HEK293 (cell line): ENCODE measurements around the gene RNASEH2C.
"Not testable (repeated sequence)": the region's sequence is repeated elsewhere in the genome, so short reads cannot be mapped to it uniquely, and the experiment has no call there.

Experiments
- CTCF ChIA-PET: fragments of 350-600 bp; formaldehyde crosslinking; extraction: SDS; loops from one replicate; lab custom pipeline; 2021; ENCODE audit warnings: antibody characterized with exemption; lab: Yijun Ruan, JAX
- POLR2A ChIA-PET: fragments of 300-600 bp; formaldehyde crosslinking; extraction: SDS; loops from one replicate; lab custom pipeline; 2020; ENCODE audit warnings: antibody characterized with exemption, inconsistent platforms; lab: Yijun Ruan, JAX
- H3K27ac ChIP-seq: fragments of 200-500 bp; sonication (Bioruptor generic); 2 replicates; pipeline ENCODE4 v1.5.1; 2014; ENCODE audit warnings: low read depth, low read length, control low read depth, inconsistent platforms; ENCODE audit errors: extremely low read depth
- H3K36me3 ChIP-seq, 2 experiments: fragments of 200-500 bp in 1 of 2; sonication (Bioruptor generic) in 1 of 2; 1 replicate in 1 of 2; 2 replicates in 1 of 2; pipeline ENCODE4 v1.5.1; 2014 to 2017; ENCODE audit warnings: inconsistent platforms in 2 of 2, low read length in 2 of 2; ENCODE audit not compliant: control insufficient read depth in 2 of 2, insufficient read depth in 1 of 2
- H3K4me1 ChIP-seq: fragments of 200-500 bp; sonication (Bioruptor generic); 2 replicates; pipeline ENCODE4 v1.5.1; 2014; ENCODE audit warnings: mild to moderate bottlenecking, low read length, inconsistent platforms; ENCODE audit not compliant: control insufficient read depth, insufficient read depth
- H3K4me3 ChIP-seq: 2 replicates; pipeline ENCODE4 v1.5.1; 2011; ENCODE audit warnings: low read depth, mild to moderate bottlenecking, control low read depth, low read length, moderate library complexity
- H3K9me3 ChIP-seq: fragments of 200-500 bp; sonication (Bioruptor generic); 2 replicates; pipeline ENCODE4 v1.5.1; 2014; ENCODE audit warnings: low read depth, low read length, inconsistent platforms; ENCODE audit not compliant: control insufficient read depth, insufficient read depth
- EGR2 ChIP-seq: fragments of 450-650 bp; formaldehyde crosslinking; IDR thresholded peaks from 2 replicates; pipeline ENCODE4 v1.5.1; 2016; ENCODE audit warnings: low read depth, missing biosample characterization, missing genetic modification characterization
- HOXA7 ChIP-seq: sonication (generic); formaldehyde crosslinking; IDR thresholded peaks from 2 replicates; pipeline ENCODE4 v1.8.1; 2022; ENCODE audit warnings: missing genetic modification reagents, borderline replicate concordance
- HOXD13 ChIP-seq: sonication (generic); formaldehyde crosslinking; IDR thresholded peaks from 2 replicates; pipeline ENCODE4 v1.8.0; 2022; ENCODE audit warnings: missing genetic modification reagents, borderline replicate concordance
- IKZF3 ChIP-seq: fragments of 450-650 bp; IDR thresholded peaks from 2 replicates; pipeline ENCODE4 v1.5.0; 2018; ENCODE audit warnings: missing biosample characterization, mild to moderate bottlenecking, missing genetic modification characterization, moderate library complexity
- MZF1 ChIP-seq: fragments of 450-650 bp; formaldehyde crosslinking; IDR thresholded peaks from 2 replicates; pipeline ENCODE4 v1.5.1; 2017; ENCODE audit warnings: missing biosample characterization, missing genetic modification characterization, borderline replicate concordance
- PBX3 ChIP-seq: sonication (generic); formaldehyde crosslinking; IDR thresholded peaks from 2 replicates; pipeline ENCODE4 v1.8.1; 2022; ENCODE audit warnings: mild to moderate bottlenecking, moderate library complexity, missing genetic modification reagents
- PRDM1 ChIP-seq: fragments of 450-650 bp; formaldehyde crosslinking; IDR thresholded peaks from 2 replicates; pipeline ENCODE4; 2016; ENCODE audit warnings: missing biosample characterization, missing genetic modification characterization
- SP7 ChIP-seq: fragments of 450-650 bp; formaldehyde crosslinking; IDR thresholded peaks from 2 replicates; pipeline ENCODE4 v1.5.1; 2016; ENCODE audit warnings: missing biosample characterization, missing genetic modification characterization
- ZBTB8A ChIP-seq: fragments of 450-650 bp; formaldehyde crosslinking; IDR thresholded peaks from 2 replicates; pipeline ENCODE4 v1.5.1; 2016; ENCODE audit warnings: missing biosample characterization, missing genetic modification characterization
- ZFP3 ChIP-seq: fragments of 450-650 bp; formaldehyde crosslinking; IDR thresholded peaks from 2 replicates; pipeline ENCODE4 v1.5.1; 2016; ENCODE audit warnings: low read depth, missing biosample characterization, missing genetic modification characterization
- ZIC2 ChIP-seq: fragments of 450-650 bp; formaldehyde crosslinking; IDR thresholded peaks from 2 replicates; pipeline ENCODE4 v1.5.1; 2016; ENCODE audit warnings: missing biosample characterization, missing genetic modification characterization
- ZNF10 ChIP-seq: fragments of 450-650 bp; formaldehyde crosslinking; IDR thresholded peaks from 2 replicates; pipeline ENCODE4 v1.5.1; 2017; ENCODE audit warnings: missing biosample characterization, missing genetic modification characterization
- ZNF114 ChIP-seq: fragments of 450-650 bp; formaldehyde crosslinking; IDR thresholded peaks from 2 replicates; pipeline ENCODE4 v1.5.0; 2017; ENCODE audit warnings: missing biosample characterization, missing genetic modification characterization
- ZNF157 ChIP-seq: fragments of 450-650 bp; formaldehyde crosslinking; IDR thresholded peaks from 2 replicates; pipeline ENCODE4 v1.5.1; 2016; ENCODE audit warnings: missing biosample characterization, missing genetic modification characterization
- ZNF2 ChIP-seq: fragments of 450-650 bp; formaldehyde crosslinking; IDR thresholded peaks from 2 replicates; pipeline ENCODE4 v1.5.1; 2016; ENCODE audit warnings: missing biosample characterization, missing genetic modification characterization
- ZNF221 ChIP-seq: fragments of 450-650 bp; formaldehyde crosslinking; IDR thresholded peaks from 2 replicates; pipeline ENCODE4 v1.5.1; 2017; ENCODE audit warnings: missing biosample characterization, missing genetic modification characterization, borderline replicate concordance
- ZNF280C ChIP-seq: fragments of 450-650 bp; formaldehyde crosslinking; IDR thresholded peaks from 2 replicates; pipeline ENCODE4 v1.5.1; 2016; ENCODE audit warnings: missing biosample characterization, missing genetic modification characterization
- ZNF335 ChIP-seq: fragments of 450-650 bp; formaldehyde crosslinking; conservative IDR thresholded peaks from 2 replicates; pipeline ENCODE4 v1.5.1; 2016; ENCODE audit warnings: missing biosample characterization, missing genetic modification characterization
- ZNF394 ChIP-seq: fragments of 450-650 bp; formaldehyde crosslinking; IDR thresholded peaks from 2 replicates; pipeline ENCODE4 v1.5.1; 2016; ENCODE audit warnings: missing biosample characterization, missing genetic modification characterization, mild to moderate bottlenecking, moderate library complexity, borderline replicate concordance
- ZNF549 ChIP-seq: fragments of 450-650 bp; IDR thresholded peaks from 2 replicates; pipeline ENCODE4 v1.5.1; 2018; ENCODE audit warnings: missing biosample characterization, missing genetic modification characterization, mild to moderate bottlenecking, inconsistent platforms, moderate library complexity
- ZNF645 ChIP-seq: fragments of 450-650 bp; formaldehyde crosslinking; IDR thresholded peaks from 2 replicates; pipeline ENCODE4; 2016; ENCODE audit warnings: missing biosample characterization, missing genetic modification characterization
- ZNF654 ChIP-seq: fragments of 450-650 bp; formaldehyde crosslinking; IDR thresholded peaks from 2 replicates; pipeline ENCODE4 v1.5.1; 2016; ENCODE audit warnings: low read depth, missing biosample characterization, missing genetic modification characterization
- ZNF660 ChIP-seq: fragments of 450-650 bp; IDR thresholded peaks from 2 replicates; pipeline ENCODE4 v1.5.1; 2018; ENCODE audit warnings: missing biosample characterization, mild to moderate bottlenecking, missing genetic modification characterization

The RNASEH2C gene

GRCh38 chr11:65707002-65707401, 13.6 kb downstream of the RNASEH2C start:
- H3K27ac ChIP-seq, H3K36me3 ChIP-seq, POLR2A ChIA-PET, H3K4me1 ChIP-seq, H3K9me3 ChIP-seq, H3K4me3 ChIP-seq: not testable (repeated sequence)
- CTCF ChIA-PET = interaction anchor here (0.6 to 3.6 kb wide), 5 partner anchors 8 to 354 kb away, joined by 3 to 28 read pairs (median 4); partner anchors contain the start of gene FIBP
- TF ChIP-seq ZNF394 (tag by site-specific recombination) = peak; percentile 39; the same call in 1 of the 2 replicates

GRCh38 chr11:65706303-65706763, 14.3 kb downstream of the RNASEH2C start:
- H3K4me1 ChIP-seq, H3K27ac ChIP-seq, H3K36me3 ChIP-seq, H3K9me3 ChIP-seq: not testable (repeated sequence)
- TF ChIP-seq ZBTB8A (tag by site-specific recombination) = peak; percentile 53
- TF ChIP-seq ZNF335 = 0 out of 2 replicates have a peak, but pooled peaks have one; percentile 24
- TF ChIP-seq ZNF654 (tag by site-specific recombination) = peak; percentile 60
- 0 out of 2 replicates have a peak, but pooled peaks have one; percentile 20 for TF ChIP-seq ZNF10 (tag by site-specific recombination)
- peak; percentile 94; the same call in 1 of the 2 replicates for TF ChIP-seq PRDM1 (tag by site-specific recombination)
- 0 out of 2 replicates have a peak, but pooled peaks have one; percentile 48 for TF ChIP-seq ZNF2
- TF ChIP-seq ZNF394 (tag by site-specific recombination) = peak; percentile 31; the same call in 1 of the 2 replicates
- ChIA-PET CTCF (interaction anchor here (0.6 to 3.6 kb wide), 16 partner anchors 10 to 445 kb away, joined by 3 to 34 read pairs (median 3); partner anchors contain the start of gene FIBP), POLR2A (interaction anchor here (0.6 kb wide), 1 partner anchor 199 kb away, joined by 5 read pairs; no protein-coding TSS in a partner anchor)
- H3K4me3 ChIP-seq = peak overlapping the region; percentile 20; the same call in 1 of the 2 replicates

- no peaks in the 10 kb centered on the region for H3K4me1 ChIP-seq
- ChIA-PET CTCF (interaction anchor here (0.6 to 3.6 kb wide), 6 partner anchors 9 to 242 kb away, joined by 3 to 34 read pairs (median 5); partner anchors contain the start of gene SIPA1), POLR2A (interaction anchor here (1.2 kb wide), 1 partner anchor 154 kb away, joined by 3 read pairs; the partner anchor contains the start of gene CFL1)
- TF ChIP-seq HOXA7 (CRISPR knock-in tag) = no peak
- no peak for TF ChIP-seq ZNF221 (tag by site-specific recombination)
- TF ChIP-seq ZNF660 (tag by site-specific recombination) = no peak
- no peak for TF ChIP-seq ZNF549 (tag by site-specific recombination)
- no peak for TF ChIP-seq ZFP3 (tag by site-specific recombination)
- TF ChIP-seq SP7 (tag by site-specific recombination) = no peak
- TF ChIP-seq IKZF3 = no peak
- TF ChIP-seq ZNF645 = no peak
- no peak for TF ChIP-seq HOXD13 (CRISPR knock-in tag)
- TF ChIP-seq ZNF157 (tag by site-specific recombination) = no peak
- no peak for TF ChIP-seq ZIC2
- no peak for TF ChIP-seq PBX3 (CRISPR knock-in tag)
- no peak for TF ChIP-seq ZNF280C
- TF ChIP-seq EGR2 (tag by site-specific recombination) = no peak
- no peak for TF ChIP-seq ZNF114
- no peak for TF ChIP-seq MZF1 (tag by site-specific recombination)
- no peak overlapping the region for H3K4me3 ChIP-seq
- H3K27ac ChIP-seq = no peak overlapping the region
- no peaks in the 10 kb centered on the region for H3K9me3 ChIP-seq
- no peaks in the 10 kb centered on the region for H3K36me3 ChIP-seq
Observed at GRCh38 chr11:65703846-65704245, 16.8 kb downstream of the RNASEH2C start.
